IMR-90 (cell line): ENCODE results near the gene INO80B. TPM values are rescaled to one million over a fixed set of nuclear protein-coding genes. Genes with fewer than 3 reads are reported as not detected.

Experiments used
- ATAC-seq: fragments of 200-7000 bp; cut with Tn5 transposase; 2 replicates; pipeline ENCODE4 v1.9.1; 2020; ENCODE audit warnings: low read depth, mild to moderate bottlenecking, moderate library complexity
- BruUV-seq: library from RNA; stranded (reverse); fragments of 400-500 nt; replicated peaks from 2 replicates; lab custom pipeline; 2021; lab: Mats Ljungman, UMichigan
- CTCF ChIA-PET: fragments of 300-600 bp; formaldehyde crosslinking; extraction: SDS; loops from one replicate; lab custom pipeline; 2021; ENCODE audit warnings: antibody characterized with exemption; lab: Yijun Ruan, JAX
- POLR2A ChIA-PET: fragments of 300-600 bp; sonication (Branson Sonifier 250); formaldehyde crosslinking; loops from one replicate; lab custom pipeline; 2022; ENCODE audit warnings: antibody characterized with exemption; ENCODE audit not compliant: unreplicated experiment; lab: Charles Lee
- DNase-seq: peaks from one replicate; pipeline ENCODE4 v3.0.0; 2013
- H2AFZ ChIP-seq: replicated peaks from 2 replicates; pipeline ENCODE3; 2013; ENCODE audit warnings: low read length, mild to moderate bottlenecking; ENCODE audit not compliant: poor library complexity
- H2AK5ac ChIP-seq: 2 replicates; pipeline ENCODE4 v1.6.1; 2013; ENCODE audit warnings: low read depth, low read length, inconsistent platforms
- H2AK9ac ChIP-seq: replicated peaks from 2 replicates; pipeline ENCODE3; 2013; ENCODE audit warnings: mild to moderate bottlenecking, low read depth, low read length, moderate library complexity; ENCODE audit not compliant: poor library complexity
- H2BK120ac ChIP-seq: 2 replicates; pipeline ENCODE4 v1.6.1; 2013; ENCODE audit warnings: low read depth, low read length, inconsistent platforms
- H2BK15ac ChIP-seq: 3 replicates; pipeline ENCODE4 v1.6.1; 2013; ENCODE audit warnings: low read depth, low read length, inconsistent platforms
- H2BK20ac ChIP-seq: 2 replicates; pipeline ENCODE4 v1.6.1; 2013; ENCODE audit warnings: low read depth, mild to moderate bottlenecking, inconsistent platforms, low read length, moderate library complexity
- H2BK5ac ChIP-seq: 2 replicates; pipeline ENCODE4 v1.6.1; 2013; ENCODE audit warnings: mild to moderate bottlenecking, low read depth, low read length, inconsistent platforms; ENCODE audit not compliant: poor library complexity, severe bottlenecking
- H3K14ac ChIP-seq: replicated peaks from 2 replicates; pipeline ENCODE4 v1.6.1; 2013; ENCODE audit warnings: low read depth, low read length, inconsistent platforms
- H3K18ac ChIP-seq: 2 replicates; pipeline ENCODE4 v1.6.1; 2013; ENCODE audit warnings: low read depth, low read length, control low read depth
- H3K23ac ChIP-seq: 2 replicates; pipeline ENCODE4 v1.6.1; 2013; ENCODE audit warnings: low read depth, low read length, inconsistent platforms
- H3K27ac ChIP-seq: 2 replicates; pipeline ENCODE4 v1.5.1; 2013; ENCODE audit warnings: mild to moderate bottlenecking, control low read depth, low read length; ENCODE audit not compliant: insufficient read depth
- H3K27me3 ChIP-seq: 2 replicates; pipeline ENCODE4 v1.6.1; 2013; ENCODE audit warnings: low read length; ENCODE audit not compliant: control insufficient read depth, insufficient read depth
- H3K36me3 ChIP-seq: 2 replicates; pipeline ENCODE4 v1.6.1; 2013; ENCODE audit warnings: low read length, mixed read lengths; ENCODE audit not compliant: control insufficient read depth, insufficient read depth
- H3K4ac ChIP-seq: 2 replicates; pipeline ENCODE4 v1.6.1; 2013; ENCODE audit warnings: low read depth, low read length, inconsistent platforms
- H3K4me1 ChIP-seq: 2 replicates; pipeline ENCODE4 v1.6.1; 2013; ENCODE audit warnings: low read length, mixed read lengths; ENCODE audit not compliant: control insufficient read depth, insufficient read depth
- H3K4me2 ChIP-seq: 2 replicates; pipeline ENCODE4 v1.6.1; 2013; ENCODE audit warnings: low read depth, mild to moderate bottlenecking, control low read depth, low read length, moderate library complexity
- H3K4me3 ChIP-seq: 2 replicates; pipeline ENCODE4 v1.5.1; 2013; ENCODE audit warnings: low read depth, mild to moderate bottlenecking, control low read depth, low read length, moderate library complexity; ENCODE audit not compliant: insufficient read depth
- H3K56ac ChIP-seq: 2 replicates; pipeline ENCODE4 v1.6.1; 2013; ENCODE audit warnings: low read length, inconsistent platforms; ENCODE audit not compliant: insufficient read depth; ENCODE audit errors: extremely low read depth
- H3K79me1 ChIP-seq, 2 experiments: 2 replicates each; pipeline ENCODE4 v1.6.1; 2013; ENCODE audit warnings: low read length in 2 of 2, inconsistent platforms in 1 of 2, low read depth in 1 of 2
- H3K9ac ChIP-seq: 2 replicates; pipeline ENCODE4 v1.6.1; 2013; ENCODE audit warnings: low read depth, low read length, control low read depth
- H3K9me1 ChIP-seq: 2 replicates; pipeline ENCODE4 v1.6.1; 2013; ENCODE audit warnings: low read length, inconsistent platforms; ENCODE audit not compliant: insufficient read depth
- H3K9me3 ChIP-seq: 2 replicates; pipeline ENCODE4 v1.6.1; 2013; ENCODE audit warnings: low read length; ENCODE audit not compliant: control insufficient read depth, insufficient read depth
- H4K20me1 ChIP-seq: 2 replicates; pipeline ENCODE4 v1.6.1; 2013; ENCODE audit warnings: low read length, inconsistent platforms; ENCODE audit not compliant: insufficient read depth
- H4K5ac ChIP-seq: 2 replicates; pipeline ENCODE4 v1.6.1; 2013; ENCODE audit warnings: mild to moderate bottlenecking, low read depth, low read length, control low read depth
- H4K8ac ChIP-seq, 2 experiments: 2 replicates each; pipeline ENCODE4 v1.6.1; 2013; ENCODE audit warnings: low read depth in 2 of 2, low read length in 2 of 2, control low read depth in 1 of 2, inconsistent platforms in 1 of 2
- H4K91ac ChIP-seq: 2 replicates; pipeline ENCODE4 v1.6.1; 2013; ENCODE audit warnings: low read depth, low read length, inconsistent platforms; ENCODE audit not compliant: insufficient read depth
- MAFK ChIP-seq: IDR thresholded peaks from 2 replicates; pipeline ENCODE4 v1.6.1; 2012; ENCODE audit warnings: low read depth, low read length, improper control_type of control experiment
- WGBS, 2 experiments: methylation state at CpG; one replicate each; pipeline versions ENCODE4 v1.1.5 to v1.1.7; 2013; ENCODE audit warnings: missing lambda C conversion rate in 2 of 2; ENCODE audit not compliant: insufficient read length in 1 of 2; ENCODE audit errors: extremely low coverage in 2 of 2; 5-methylcytosine and 5-hydroxymethylcytosine counted together
- dilution Hi-C: fragments of 300-500 bp; cut with HindIII; formaldehyde crosslinking; loops from one replicate; pipeline ENCODE4 v1.14.3; 2018; ENCODE audit warnings: low sequenced_read_pairs; ENCODE audit not compliant: unreplicated experiment
- in situ Hi-C: fragments of 300-500 bp; cut with MboI; formaldehyde crosslinking; loops from 3 replicates; pipeline ENCODE4 v1.14.3; 2019; ENCODE audit warnings: low sequenced_read_pairs, inconsistent platforms, mixed read lengths
- intact Hi-C: fragments of 100-400 bp; cut with micrococcal nuclease; formaldehyde crosslinking; loops from 2 replicates; pipeline ENCODE4 v1.10.0; 2022
- polyA plus RNA-seq, 3 experiments: library from polyadenylated mRNA; depleted of rRNA; stranded (reverse); fragments of >200 nt; gene quantifications; 2 replicates each; pipeline ENCODE4 v1.2.3, GENCODE V29; 2012; ENCODE audit warnings: low replicate concordance in 1 of 3
- total RNA-seq: library from RNA; depleted of rRNA; stranded (reverse); fragments of >200 nt; gene quantifications from 2 replicates; pipeline ENCODE4 v1.2.3, GENCODE V29; 2012

INO80B gene
- total and polyA plus RNA-seq, 2 of the 4 experiments (the other 2 are of a cell fraction) = 4.5 to 10.5 TPM

GRCh38 chr2:74418312-74418711 is 36.6 kb upstream of the INO80B start:
- Histone ChIP-seq H3K27ac (no peak overlapping the region), H4K91ac (no peak overlapping the region), H3K18ac (no peak overlapping the region), H4K20me1 (no peaks in the 10 kb centered on the region), H2AFZ (no peak overlapping the region), H3K27me3 (peaks cover 27% of the 10 kb centered on the region), H3K9me1 (peaks cover 4% of the 10 kb centered on the region), H3K4me1 (peaks cover 3% of the 10 kb centered on the region), H3K79me1 (peaks cover 2 to 4% of the 10 kb centered on the region in 2 experiments; a peak in 1 of 4 replicates), H2BK120ac (no peak overlapping the region), H3K36me3 (no peaks in the 10 kb centered on the region), H2AK9ac (no peak overlapping the region), H3K56ac (no peak overlapping the region), H2BK15ac (no peak overlapping the region), H3K9me3 (no peaks in the 10 kb centered on the region), H3K4me3 (no peak overlapping the region), H2AK5ac (no peak overlapping the region), H3K14ac (no peak overlapping the region), H3K4ac (no peak overlapping the region), H3K4me2 (no peak overlapping the region), H4K8ac (no peak overlapping the region), H3K23ac (no peak overlapping the region), H2BK5ac (no peak overlapping the region), H2BK20ac (no peak overlapping the region), H3K9ac (no peak overlapping the region), H4K5ac (no peak overlapping the region)
- ChIA-PET POLR2A (no interaction called here), CTCF (no interaction called here)
- DNase-seq (no peak), ATAC-seq (no peak)
- dilution Hi-C loops (no loop called here), intact Hi-C loops (no loop called here), in situ Hi-C loops (no loop called here)
- no peak for TF ChIP-seq MAFK
- WGBS, 2 experiments = 83% methylated on average over 11 of the region's 27 CpGs; no CpG with 5 or more reads in 1 of the 2 experiments
- no TSS peak for BruUV-seq
